ENCODE results near the gene CFLAR.

The CFLAR gene

DNA sequence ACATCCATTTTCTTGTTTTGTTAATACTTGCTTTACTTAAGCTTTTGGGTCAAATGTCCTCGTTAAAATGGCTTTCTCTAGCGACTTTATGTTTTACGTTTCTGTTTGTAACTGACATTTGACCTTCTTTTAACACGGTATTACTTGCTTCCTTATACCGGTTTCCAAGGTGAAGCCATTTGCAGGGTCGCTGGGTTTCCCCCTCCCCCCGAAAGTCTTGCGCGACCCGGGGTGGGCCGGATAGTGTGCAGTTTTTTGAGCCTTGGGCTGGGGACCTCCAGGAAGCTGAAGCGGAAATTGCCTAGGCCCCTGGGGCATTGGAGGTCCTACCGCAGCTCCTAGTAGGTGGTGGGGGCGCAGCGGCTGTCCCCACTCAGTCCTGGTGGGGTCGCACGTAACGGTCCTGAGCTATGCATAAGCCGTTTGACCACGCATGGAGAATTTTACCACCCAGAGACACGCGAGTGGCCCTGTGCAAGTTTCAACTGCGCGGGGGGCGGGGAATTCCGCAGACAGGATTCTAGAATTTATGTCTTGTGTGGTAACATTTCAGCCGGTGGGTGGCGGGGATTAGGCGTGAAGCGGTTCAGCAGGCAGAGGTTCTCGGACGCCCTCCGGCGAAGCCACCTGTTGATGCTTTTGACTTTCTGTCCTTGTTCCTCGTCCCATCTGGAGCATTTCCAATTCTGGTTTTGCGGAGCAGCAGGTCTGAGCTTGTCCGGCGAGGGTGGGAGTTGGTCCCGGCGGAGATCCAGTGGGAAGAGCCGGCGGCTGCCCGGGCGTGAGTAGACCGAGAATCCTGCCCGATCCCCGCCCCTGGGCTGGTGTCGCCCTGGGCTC, 2.4 kb downstream of the CFLAR start:
- peak overlapping the region; percentile 96 for H3K27ac ChIP-seq (ENCODE audit: low read length)
- no peak overlapping the region for H2AFZ ChIP-seq (ENCODE audit: low read depth, low read length)
- no peaks in the 10 kb centered on the region for H3K27me3 ChIP-seq (ENCODE audit: low read depth, low read length)
- H3K79me2 ChIP-seq (ENCODE audit: low read length), result peaks cover 81% of the 10 kb centered on the region
- H3K4me1 ChIP-seq (ENCODE audit: low read length), result peaks cover 42% of the 10 kb centered on the region
- peak overlapping the region; percentile 94 for H3K4me3 ChIP-seq (ENCODE audit: low read length)
- H3K36me3 ChIP-seq (replicated peaks; ENCODE audit: low read depth, low read length), result peaks cover 39% of the 10 kb centered on the region
- no peaks in the 10 kb centered on the region for H4K20me1 ChIP-seq (ENCODE audit: insufficient read depth, low read length)
- TF ChIP-seq CTCF (IDR thresholded peaks at IDR 0.05; ENCODE audit: low read depth, low read length) (peak; percentile 68), EZH2phosphoT487 (IDR thresholded peaks at IDR 0.05; ENCODE audit: low read depth) (no peak)
- no peaks in the 10 kb centered on the region for H3K9me3 ChIP-seq (ENCODE audit: insufficient read depth, low read length)
- H3K4me2 ChIP-seq (ENCODE audit: low read length), result peak overlapping the region; percentile 94
- H3K9ac ChIP-seq (ENCODE audit: low read length), result peak overlapping the region; percentile 99

GRCh38 chr2:201118961-201119854, 3.2 kb downstream of the CFLAR start:
- Histone ChIP-seq H3K9me3 (ENCODE audit: insufficient read depth, low read length) (no peaks in the 10 kb centered on the region), H3K27me3 (ENCODE audit: low read depth, low read length) (no peaks in the 10 kb centered on the region), H3K4me3 (ENCODE audit: low read length) (peak overlapping the region; percentile 94), H3K27ac (ENCODE audit: low read length) (peak overlapping the region; percentile 96), H3K36me3 (replicated peaks; ENCODE audit: low read depth, low read length) (peaks cover 39% of the 10 kb centered on the region), H3K4me2 (ENCODE audit: low read length) (peak overlapping the region; percentile 94), H3K9ac (ENCODE audit: low read length) (peak overlapping the region; percentile 99), H3K79me2 (ENCODE audit: low read length) (peaks cover 90% of the 10 kb centered on the region), H4K20me1 (ENCODE audit: insufficient read depth, low read length) (no peaks in the 10 kb centered on the region), H3K4me1 (ENCODE audit: low read length) (peaks cover 49% of the 10 kb centered on the region), H2AFZ (ENCODE audit: low read depth, low read length) (no peak overlapping the region)
- TF ChIP-seq CTCF (IDR thresholded peaks at IDR 0.05; ENCODE audit: low read depth, low read length), result no peak
- TF ChIP-seq EZH2phosphoT487 (IDR thresholded peaks at IDR 0.05; ENCODE audit: low read depth), result no peak

- Histone ChIP-seq H2AFZ (ENCODE audit: low read depth, low read length) (no peak overlapping the region), H4K20me1 (ENCODE audit: insufficient read depth, low read length) (no peaks in the 10 kb centered on the region), H3K36me3 (replicated peaks; ENCODE audit: low read depth, low read length) (peaks cover 46% of the 10 kb centered on the region), H3K4me1 (ENCODE audit: low read length) (peaks cover 63% of the 10 kb centered on the region), H3K27ac (ENCODE audit: low read length) (peak overlapping the region; percentile 96), H3K4me2 (ENCODE audit: low read length) (peak overlapping the region; percentile 94), H3K9ac (ENCODE audit: low read length) (peak overlapping the region; percentile 99), H3K79me2 (ENCODE audit: low read length) (peaks cover 95% of the 10 kb centered on the region), H3K4me3 (ENCODE audit: low read length) (peak overlapping the region; percentile 94), H3K27me3 (ENCODE audit: low read depth, low read length) (no peaks in the 10 kb centered on the region), H3K9me3 (ENCODE audit: insufficient read depth, low read length) (no peaks in the 10 kb centered on the region)
- TF ChIP-seq CTCF (IDR thresholded peaks at IDR 0.05; ENCODE audit: low read depth, low read length), result no peak
- no peak for TF ChIP-seq EZH2phosphoT487 (IDR thresholded peaks at IDR 0.05; ENCODE audit: low read depth)
Observed at GRCh38 chr2:201122276-201122675, 6.3 kb downstream of the CFLAR start.
